Right atrium auricular region (tissue), 2 donors: ENCODE measurements around the gene NDP. TPM values are rescaled to one million over a fixed set of nuclear protein-coding genes. Genes with fewer than 3 reads are reported as not detected.

Experiments
- DNase-seq: peaks from one replicate; pipeline ENCODE4 v3.0.0-alpha.2; 2019; ENCODE audit warnings: low spot score
- H3K27ac ChIP-seq, 2 donors: fragments of 200-600 bp; sonication (generic); 1 replicate in 1 of 2; 2 replicates in 1 of 2; pipeline ENCODE4 v1.5.1; 2016 to 2019
- H3K27me3 ChIP-seq, 2 donors: fragments of 200-600 bp; sonication (generic); one replicate each; pipeline versions ENCODE4 v1.5.1 to v1.6.0; 2017 to 2019
- H3K36me3 ChIP-seq: fragments of 200-600 bp; sonication (generic); one replicate; pipeline ENCODE4 v1.5.1; 2016
- H3K4me1 ChIP-seq, 2 donors: fragments of 200-600 bp; sonication (generic); one replicate each; pipeline versions ENCODE4 v1.5.1 to v1.6.0; 2017 to 2019
- H3K4me3 ChIP-seq, 2 donors: fragments of 200-600 bp; sonication (generic); 1 replicate in 1 of 2; 2 replicates in 1 of 2; pipeline ENCODE4 v1.5.1; 2017 to 2019; ENCODE audit warnings: mild to moderate bottlenecking in 1 of 2, moderate library complexity in 1 of 2
- H3K9me3 ChIP-seq, 2 donors: fragments of 200-600 bp; sonication (generic); one replicate each; pipeline ENCODE4 v1.5.1; 2019
- total RNA-seq, 2 donors: library from RNA; depleted of rRNA; stranded (reverse); fragments of >200 nt; gene quantifications; one replicate each; pipeline ENCODE4 v1.1.0, GENCODE V29; 2016
- TF ChIP-seq, protein P1 (sequence below), 2 donors: fragments of 200-600 bp; sonication (generic); IDR thresholded peaks; one replicate each; pipeline ENCODE4 v1.5.1; 2019; ENCODE audit warnings: antibody characterized with exemption in 2 of 2

NDP gene
- total RNA-seq, 2 donors from 2014 or later = 0.20 TPM; not detected in 1

GRCh38 chrX:44016906-44017305 lies 43.7 kb upstream of the NDP start:
- H3K27me3 ChIP-seq = peaks cover 0 to 4% of the 10 kb centered on the region in 2 donors
- DNase-seq = no peak
- no peaks in the 10 kb centered on the region for H3K4me1 ChIP-seq
- no peaks in the 10 kb centered on the region for H3K36me3 ChIP-seq
- no peak overlapping the region for H3K27ac ChIP-seq
- no peak overlapping the region for H3K4me3 ChIP-seq
- TF ChIP-seq, protein P1, sequence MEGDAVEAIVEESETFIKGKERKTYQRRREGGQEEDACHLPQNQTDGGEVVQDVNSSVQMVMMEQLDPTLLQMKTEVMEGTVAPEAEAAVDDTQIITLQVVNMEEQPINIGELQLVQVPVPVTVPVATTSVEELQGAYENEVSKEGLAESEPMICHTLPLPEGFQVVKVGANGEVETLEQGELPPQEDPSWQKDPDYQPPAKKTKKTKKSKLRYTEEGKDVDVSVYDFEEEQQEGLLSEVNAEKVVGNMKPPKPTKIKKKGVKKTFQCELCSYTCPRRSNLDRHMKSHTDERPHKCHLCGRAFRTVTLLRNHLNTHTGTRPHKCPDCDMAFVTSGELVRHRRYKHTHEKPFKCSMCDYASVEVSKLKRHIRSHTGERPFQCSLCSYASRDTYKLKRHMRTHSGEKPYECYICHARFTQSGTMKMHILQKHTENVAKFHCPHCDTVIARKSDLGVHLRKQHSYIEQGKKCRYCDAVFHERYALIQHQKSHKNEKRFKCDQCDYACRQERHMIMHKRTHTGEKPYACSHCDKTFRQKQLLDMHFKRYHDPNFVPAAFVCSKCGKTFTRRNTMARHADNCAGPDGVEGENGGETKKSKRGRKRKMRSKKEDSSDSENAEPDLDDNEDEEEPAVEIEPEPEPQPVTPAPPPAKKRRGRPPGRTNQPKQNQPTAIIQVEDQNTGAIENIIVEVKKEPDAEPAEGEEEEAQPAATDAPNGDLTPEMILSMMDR (IDR thresholded peaks at IDR 0.05) = no peak
- H3K9me3 ChIP-seq = no peaks in the 10 kb centered on the region

DNA sequence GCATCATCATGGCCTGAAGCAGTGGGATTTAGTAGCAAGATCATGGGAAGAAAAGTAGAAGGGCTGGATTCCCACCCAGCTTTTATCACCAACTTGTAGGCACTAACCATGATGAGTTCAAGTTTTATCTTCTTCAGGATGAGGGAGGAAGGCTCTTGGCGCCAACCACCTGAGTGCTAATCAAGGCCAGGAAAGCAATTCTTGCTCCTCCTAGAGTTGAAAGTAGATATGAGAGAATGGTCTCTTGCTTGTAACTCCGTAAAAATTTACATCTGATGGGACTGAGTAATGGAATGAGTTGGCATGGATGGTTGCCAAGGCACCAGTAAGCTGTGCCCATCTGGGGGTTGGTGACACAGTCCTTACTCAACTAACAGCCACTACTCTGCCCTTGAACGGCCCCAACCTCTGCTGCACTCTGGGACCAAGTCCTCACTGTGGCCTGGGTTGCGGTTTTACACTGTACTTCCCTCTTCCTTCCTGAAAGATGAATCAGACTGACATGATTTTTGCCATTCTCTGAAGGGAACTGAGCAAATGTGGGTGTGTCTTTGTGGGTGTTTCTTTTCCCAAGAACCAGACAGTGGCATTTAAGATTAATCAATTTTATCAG lies 39.4 kb upstream of the NDP start:
- TF ChIP-seq, protein P1 (IDR thresholded peaks at IDR 0.05) = no peak
- H3K36me3 ChIP-seq = no peaks in the 10 kb centered on the region
- no peaks in the 10 kb centered on the region for H3K9me3 ChIP-seq
- DNase-seq = no peak
- no peaks in the 10 kb centered on the region for H3K4me1 ChIP-seq
- peaks cover 0 to 5% of the 10 kb centered on the region in 2 donors for H3K27me3 ChIP-seq
- H3K4me3 ChIP-seq = no peak overlapping the region
- H3K27ac ChIP-seq = no peak overlapping the region

DNA sequence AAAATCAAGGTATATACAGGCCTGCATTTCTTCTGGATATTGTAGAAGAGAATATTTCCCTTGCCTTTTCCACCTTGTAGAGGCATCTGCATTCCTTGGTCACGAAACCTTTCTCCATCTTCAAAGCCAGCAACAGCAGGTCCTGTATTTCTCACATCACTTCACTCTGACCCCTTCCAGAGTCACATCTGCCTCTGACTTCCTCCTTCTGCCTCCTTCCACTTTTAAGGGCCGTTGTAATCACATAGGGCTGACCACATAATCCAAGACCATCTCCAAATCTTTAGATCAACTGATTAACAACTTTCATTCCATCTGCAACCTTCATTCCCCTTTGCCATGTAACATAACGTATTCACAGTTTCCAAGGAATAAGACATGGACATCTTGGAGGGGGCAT lies 38.3 kb upstream of the NDP start:
- Histone ChIP-seq H3K36me3 (no peaks in the 10 kb centered on the region), H3K27ac (no peak overlapping the region), H3K27me3 (peaks cover 0 to 5% of the 10 kb centered on the region in 2 donors), H3K9me3 (no peaks in the 10 kb centered on the region), H3K4me3 (no peak overlapping the region), H3K4me1 (no peaks in the 10 kb centered on the region)
- no peak for DNase-seq
- TF ChIP-seq, protein P1 (IDR thresholded peaks at IDR 0.05) = no peak

GRCh38 chrX:44010626-44011025 lies 37.4 kb upstream of the NDP start:
- Histone ChIP-seq H3K27me3 (peaks cover 0 to 5% of the 10 kb centered on the region in 2 donors), H3K4me1 (no peaks in the 10 kb centered on the region), H3K36me3 (no peaks in the 10 kb centered on the region), H3K27ac (no peak overlapping the region), H3K9me3 (no peaks in the 10 kb centered on the region), H3K4me3 (no peak overlapping the region)
- TF ChIP-seq, protein P1 (IDR thresholded peaks at IDR 0.05) = no peak
- DNase-seq = no peak

DNA sequence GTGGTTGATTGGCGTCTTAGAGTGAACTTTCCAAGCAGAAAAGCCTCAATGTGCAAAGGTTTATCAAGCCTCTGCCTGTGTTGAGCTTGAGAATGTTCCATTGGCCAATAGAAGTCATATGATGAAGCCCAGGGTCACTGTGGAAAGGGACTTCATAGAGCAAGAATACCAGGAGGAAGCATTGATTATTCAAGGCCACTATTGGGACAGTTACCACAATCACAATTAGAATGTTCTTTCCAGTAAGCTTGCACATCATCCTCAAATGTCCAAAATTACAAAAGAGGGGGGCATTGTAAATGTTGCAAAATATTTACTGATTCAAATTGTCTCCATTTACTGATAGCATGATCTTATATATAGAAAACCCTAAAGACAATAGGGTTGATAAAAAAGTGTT lies 32.9 kb upstream of the NDP start:
- DNase-seq = no peak
- Histone ChIP-seq H3K27me3 (no peaks in the 10 kb centered on the region), H3K27ac (no peak overlapping the region), H3K4me3 (no peak overlapping the region), H3K36me3 (no peaks in the 10 kb centered on the region), H3K9me3 (no peaks in the 10 kb centered on the region), H3K4me1 (no peaks in the 10 kb centered on the region)
- TF ChIP-seq, protein P1 (IDR thresholded peaks at IDR 0.05) = no peak

- no peak overlapping the region for H3K4me3 ChIP-seq
Measured at GRCh38 chrX:44003975-44004374, 30.8 kb upstream of the NDP start.

More at GRCh38 chrX:44003975-44004374, 30.8 kb upstream of the NDP start:
- no peaks in the 10 kb centered on the region for H3K4me1 ChIP-seq
- H3K27ac ChIP-seq = no peak overlapping the region
- H3K36me3 ChIP-seq = no peaks in the 10 kb centered on the region
- no peaks in the 10 kb centered on the region for H3K9me3 ChIP-seq
- TF ChIP-seq, protein P1 (IDR thresholded peaks at IDR 0.05) = no peak
- H3K27me3 ChIP-seq = no peaks in the 10 kb centered on the region
- DNase-seq = no peak
